Endodermal cell (in vitro differentiated cells): Measurements from ENCODE around the gene FLT3. TPM values are rescaled to one million over a fixed set of nuclear protein-coding genes. Genes with fewer than 3 reads are reported as not detected.

ENCODE experiments used
- DNase-seq: peaks from one replicate; pipeline ENCODE4 v3.0.0-alpha.2; 2017
- H3K27ac ChIP-seq: 2 replicates; pipeline ENCODE4 v1.5.1; 2013; ENCODE audit warnings: mild to moderate bottlenecking, low read depth, low read length, moderate library complexity
- H3K27me3 ChIP-seq: 2 replicates; pipeline ENCODE4 v1.6.1; 2013; ENCODE audit warnings: mild to moderate bottlenecking, low read length, moderate library complexity; ENCODE audit not compliant: insufficient read depth, control insufficient read depth, poor library complexity, severe bottlenecking
- H3K36me3 ChIP-seq: 2 replicates; pipeline ENCODE4 v1.7.0; 2013; ENCODE audit warnings: mild to moderate bottlenecking, low read length, moderate library complexity; ENCODE audit not compliant: control insufficient read depth, insufficient read depth
- H3K4me1 ChIP-seq: one replicate; pipeline ENCODE4 v1.7.0; 2013; ENCODE audit warnings: low read length; ENCODE audit not compliant: control insufficient read depth, insufficient read depth
- H3K4me3 ChIP-seq: 2 replicates; pipeline ENCODE4 v1.5.1; 2013; ENCODE audit warnings: mild to moderate bottlenecking, low read length, moderate library complexity
- H3K9ac ChIP-seq: 2 replicates; pipeline ENCODE4 v1.6.1; 2013; ENCODE audit warnings: mild to moderate bottlenecking, low read length, moderate library complexity; ENCODE audit not compliant: poor library complexity, severe bottlenecking; ENCODE audit errors: extremely low read depth
- H3K9me3 ChIP-seq: 2 replicates; pipeline ENCODE4 v1.6.1; 2013; ENCODE audit warnings: mild to moderate bottlenecking, low read length, moderate library complexity; ENCODE audit not compliant: control insufficient read depth
- H3K27ac Mint-ChIP-seq: 2 replicates; pipeline ENCODE4 v1.8.0; 2020; ENCODE audit warnings: mixed read lengths
- H3K27me3 Mint-ChIP-seq: 2 replicates; pipeline ENCODE4 v1.8.0; 2021; ENCODE audit warnings: mild to moderate bottlenecking, mixed read lengths; ENCODE audit not compliant: insufficient read depth
- H3K36me3 Mint-ChIP-seq: 2 replicates; pipeline ENCODE4 v1.8.0; 2020; ENCODE audit warnings: low read depth, mixed read lengths
- H3K4me1 Mint-ChIP-seq: 2 replicates; pipeline ENCODE4 v1.8.0; 2020; ENCODE audit warnings: mixed read lengths
- H3K4me3 Mint-ChIP-seq: 2 replicates; pipeline ENCODE4 v1.8.0; 2020; ENCODE audit warnings: mild to moderate bottlenecking, moderate library complexity, mixed read lengths
- H3K9me3 Mint-ChIP-seq: 2 replicates; pipeline ENCODE4 v1.8.0; 2020; ENCODE audit warnings: mild to moderate bottlenecking, mixed read lengths
- WGBS, 2 experiments: methylation state at CpG; one replicate each; pipeline versions ENCODE4 v1.1.5 to v1.1.7; 2013; ENCODE audit warnings: missing lambda C conversion rate in 2 of 2, mixed read lengths in 1 of 2; ENCODE audit not compliant: insufficient coverage in 1 of 2, insufficient read length in 1 of 2; 5-methylcytosine and 5-hydroxymethylcytosine counted together
- total RNA-seq, 2 donors: library from RNA; stranded (reverse); fragmentation: NEBNext Ultra II Directional in 1 of 2; extraction: Animal tissue kit (Norgen Biotek cat#: 25700) in 1 of 2; gene quantifications; 2 replicates in 1 of 2; 3 replicates in 1 of 2; pipeline ENCODE4 v1.2.1, GENCODE V29; 2021
- TF ChIP-seq, protein P1 (sequence below): fragments of 200-600 bp; sonication (generic); conservative IDR thresholded peaks from 2 replicates; pipeline ENCODE4 v1.5.0; 2021; ENCODE audit warnings: antibody characterized with exemption, mild to moderate bottlenecking

Gene FLT3
- total RNA-seq, 2 donors from 2014 or later = 0.09 to 0.13 TPM

DNA sequence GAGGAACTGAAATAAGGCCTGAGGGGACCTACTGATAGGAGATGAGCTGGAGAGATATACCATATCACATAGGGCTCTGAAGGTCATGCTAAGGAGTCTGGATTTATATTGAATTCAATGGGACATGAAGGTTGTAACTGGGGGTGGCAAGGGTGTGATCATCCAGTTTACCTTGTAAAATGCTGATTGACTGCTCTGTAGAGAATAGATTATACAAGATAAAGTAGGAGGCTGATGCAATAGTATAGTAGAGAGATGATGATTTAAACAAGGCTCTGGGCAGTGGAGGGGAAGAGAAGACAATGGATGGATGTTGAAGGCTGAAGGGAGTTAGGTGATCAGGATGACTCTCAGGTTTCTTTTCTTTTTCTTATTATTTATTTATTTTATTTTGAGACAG lies 19.9 kb upstream of the FLT3 start:
- Mint-ChIP-seq H3K27ac (no peak overlapping the region), H3K9me3 (no peaks in the 10 kb centered on the region), H3K36me3 (no peaks in the 10 kb centered on the region), H3K4me1 (peaks cover 2% of the 10 kb centered on the region), H3K27me3 (no peaks in the 10 kb centered on the region), H3K4me3 (no peak overlapping the region)
- Histone ChIP-seq H3K9me3 (no peaks in the 10 kb centered on the region), H3K9ac (no peak overlapping the region), H3K4me3 (no peak overlapping the region), H3K4me1 (no peaks in the 10 kb centered on the region), H3K27me3 (no peaks in the 10 kb centered on the region), H3K27ac (no peak overlapping the region), H3K36me3 (no peaks in the 10 kb centered on the region)
- TF ChIP-seq, protein P1, sequence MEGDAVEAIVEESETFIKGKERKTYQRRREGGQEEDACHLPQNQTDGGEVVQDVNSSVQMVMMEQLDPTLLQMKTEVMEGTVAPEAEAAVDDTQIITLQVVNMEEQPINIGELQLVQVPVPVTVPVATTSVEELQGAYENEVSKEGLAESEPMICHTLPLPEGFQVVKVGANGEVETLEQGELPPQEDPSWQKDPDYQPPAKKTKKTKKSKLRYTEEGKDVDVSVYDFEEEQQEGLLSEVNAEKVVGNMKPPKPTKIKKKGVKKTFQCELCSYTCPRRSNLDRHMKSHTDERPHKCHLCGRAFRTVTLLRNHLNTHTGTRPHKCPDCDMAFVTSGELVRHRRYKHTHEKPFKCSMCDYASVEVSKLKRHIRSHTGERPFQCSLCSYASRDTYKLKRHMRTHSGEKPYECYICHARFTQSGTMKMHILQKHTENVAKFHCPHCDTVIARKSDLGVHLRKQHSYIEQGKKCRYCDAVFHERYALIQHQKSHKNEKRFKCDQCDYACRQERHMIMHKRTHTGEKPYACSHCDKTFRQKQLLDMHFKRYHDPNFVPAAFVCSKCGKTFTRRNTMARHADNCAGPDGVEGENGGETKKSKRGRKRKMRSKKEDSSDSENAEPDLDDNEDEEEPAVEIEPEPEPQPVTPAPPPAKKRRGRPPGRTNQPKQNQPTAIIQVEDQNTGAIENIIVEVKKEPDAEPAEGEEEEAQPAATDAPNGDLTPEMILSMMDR = no peak
- no peak for DNase-seq

DNA sequence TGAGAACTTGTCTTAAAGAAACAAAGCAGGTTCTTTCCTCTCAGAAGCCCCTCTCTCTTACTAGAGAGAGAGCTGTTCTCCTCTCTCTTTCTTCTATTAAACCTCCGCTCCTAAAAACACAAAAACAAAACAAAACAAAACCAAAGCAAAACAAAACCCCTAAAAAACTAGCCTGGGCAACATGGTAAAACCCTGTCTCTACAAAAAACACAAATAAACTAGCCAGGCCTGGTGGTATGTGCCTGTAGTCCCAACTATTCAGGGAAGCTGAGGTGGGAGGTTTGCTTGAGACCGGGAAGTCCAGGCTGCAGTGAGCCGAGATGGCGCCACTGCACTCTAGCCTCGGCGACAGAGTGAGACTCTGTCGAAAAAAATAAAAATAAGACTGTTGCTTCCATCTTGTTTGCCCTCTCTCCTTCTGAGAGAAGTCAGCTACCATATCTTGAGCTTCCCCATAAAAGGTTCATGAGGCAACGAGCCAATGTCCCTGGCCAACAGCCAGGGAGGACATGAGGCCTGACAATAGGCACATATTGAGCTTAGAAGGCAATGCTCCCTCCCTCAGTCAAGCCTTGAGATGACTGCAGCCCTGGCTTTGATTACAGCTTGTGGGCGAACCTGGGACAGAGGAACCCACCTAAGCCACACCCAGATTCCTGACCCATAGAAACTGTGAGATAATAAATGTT lies 17.5 kb upstream of the FLT3 start:
- H3K27ac ChIP-seq = no peak overlapping the region

DNA sequence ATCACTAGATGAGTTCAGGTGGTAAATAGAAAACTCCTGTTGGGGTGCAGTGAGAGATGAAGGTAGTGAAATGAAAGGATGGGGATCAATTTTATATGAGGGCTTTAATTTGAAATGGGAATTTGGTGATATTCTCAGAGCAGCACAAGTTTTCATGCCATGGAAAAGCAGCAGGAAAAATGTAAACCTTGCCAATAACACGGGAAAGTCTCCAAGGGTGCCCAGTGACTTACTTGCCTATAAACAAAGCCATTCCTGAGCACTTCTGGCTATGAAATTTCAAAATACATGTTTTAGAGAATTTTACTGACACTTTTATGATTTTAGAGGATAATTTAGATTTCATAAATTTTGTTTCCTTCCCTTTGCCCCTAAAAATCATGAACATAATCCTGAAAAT lies 16.4 kb upstream of the FLT3 start:
- no peak overlapping the region for H3K27ac Mint-ChIP-seq
- H3K9ac ChIP-seq = no peak overlapping the region
- peaks cover 2% of the 10 kb centered on the region for H3K4me1 Mint-ChIP-seq

More for the DNA sequence above, 17.5 kb upstream of the FLT3 start:
- H3K9ac ChIP-seq = no peak overlapping the region
- TF ChIP-seq, protein P1 = no peak
- no peaks in the 10 kb centered on the region for H3K36me3 ChIP-seq
- H3K9me3 ChIP-seq = no peaks in the 10 kb centered on the region
- peak; percentile 59 for DNase-seq
- no peaks in the 10 kb centered on the region for H3K4me1 ChIP-seq
- no peaks in the 10 kb centered on the region for H3K27me3 ChIP-seq
- no peak overlapping the region for H3K4me3 ChIP-seq
- 84 to 89% methylated on average over 7 to 9 of the region's 9 CpGs for WGBS, 2 experiments
- Mint-ChIP-seq H3K27me3 (no peaks in the 10 kb centered on the region), H3K9me3 (no peaks in the 10 kb centered on the region), H3K4me3 (no peak overlapping the region), H3K36me3 (no peaks in the 10 kb centered on the region), H3K27ac (no peak overlapping the region), H3K4me1 (peaks cover 2% of the 10 kb centered on the region)

More for the DNA sequence above, 16.4 kb upstream of the FLT3 start:
- no peak for DNase-seq
- 85 to 92% methylated on average over 1 of the region's 1 CpG for WGBS, 2 experiments
- H3K27me3 Mint-ChIP-seq = no peaks in the 10 kb centered on the region
- H3K4me3 Mint-ChIP-seq = no peak overlapping the region
- H3K36me3 Mint-ChIP-seq = no peaks in the 10 kb centered on the region
- H3K27ac ChIP-seq = no peak overlapping the region
- H3K27me3 ChIP-seq = no peaks in the 10 kb centered on the region
- H3K4me1 ChIP-seq = no peaks in the 10 kb centered on the region
- H3K9me3 Mint-ChIP-seq = no peaks in the 10 kb centered on the region
- H3K9me3 ChIP-seq = no peaks in the 10 kb centered on the region
- TF ChIP-seq, protein P1 = no peak
- no peaks in the 10 kb centered on the region for H3K36me3 ChIP-seq
- H3K4me3 ChIP-seq = no peak overlapping the region
